Neural cell (in vitro differentiated cells): ENCODE results near the gene MXRA8. TPM values are rescaled to one million over a fixed set of nuclear protein-coding genes. Genes with fewer than 3 reads are reported as not detected.

ENCODE experiments used
- H2AFZ ChIP-seq: fragments of 200-600, 300-800 bp; sonication (generic), shearing (Covaris generic); 2 replicates; pipeline ENCODE4 v1.6.0; 2014; ENCODE audit warnings: low read depth, mild to moderate bottlenecking, antibody characterized with exemption, low read length, moderate library complexity
- H3F3A ChIP-seq: fragments of 200-600 bp; shearing (Covaris generic); 2 replicates; pipeline ENCODE4 v1.6.1; 2016; ENCODE audit warnings: mild to moderate bottlenecking, moderate library complexity, mixed read lengths, antibody characterized with exemption, low read length; ENCODE audit not compliant: insufficient read depth, poor library complexity, severe bottlenecking
- H3K27ac ChIP-seq: fragments of 200-600, 300-800 bp; sonication (generic), shearing (Covaris generic); 2 replicates; pipeline ENCODE4 v1.5.1; 2014; ENCODE audit warnings: mild to moderate bottlenecking, low read length, moderate library complexity
- H3K27me3 ChIP-seq: fragments of 300-800, 200-600 bp; sonication (generic), shearing (Covaris generic); 2 replicates; pipeline ENCODE4 v1.6.0; 2014; ENCODE audit warnings: mild to moderate bottlenecking, low read depth, low read length, moderate library complexity; ENCODE audit not compliant: insufficient read depth
- H3K36me3 ChIP-seq: fragments of 300-800, 200-600 bp; sonication (generic), shearing (Covaris generic); 2 replicates; pipeline ENCODE4 v1.5.1; 2014; ENCODE audit warnings: mild to moderate bottlenecking, antibody characterized with exemption, low read length, moderate library complexity; ENCODE audit not compliant: insufficient read depth
- H3K4me2 ChIP-seq: fragments of 300-800, 200-600 bp; sonication (generic), shearing (Covaris generic); 2 replicates; pipeline ENCODE4 v1.6.0; 2014; ENCODE audit warnings: mild to moderate bottlenecking, low read length
- H3K4me3 ChIP-seq: fragments of 300-800, 200-600 bp; sonication (generic), shearing (Covaris generic); 2 replicates; pipeline ENCODE4 v1.5.1; 2014; ENCODE audit warnings: mild to moderate bottlenecking, low read length, moderate library complexity
- H3K79me2 ChIP-seq: fragments of 200-600 bp; shearing (Covaris generic); replicated peaks from 2 replicates; pipeline ENCODE4 v1.6.0; 2014; ENCODE audit warnings: mild to moderate bottlenecking, low read length, moderate library complexity; ENCODE audit not compliant: insufficient read depth
- H3K9ac ChIP-seq: fragments of 300-800, 200-600 bp; sonication (generic), shearing (Covaris generic); 2 replicates; pipeline ENCODE4 v1.6.1; 2016; ENCODE audit warnings: mild to moderate bottlenecking, low read length, mixed read lengths
- H3K9me2 ChIP-seq: fragments of 200-600 bp; shearing (Covaris generic); 2 replicates; pipeline ENCODE4 v1.6.1; 2016; ENCODE audit warnings: mild to moderate bottlenecking, low read length, mixed read lengths; ENCODE audit not compliant: insufficient read depth
- H3K9me3 ChIP-seq: fragments of 200-600, 300-800 bp; sonication (generic), shearing (Covaris generic); 2 replicates; pipeline ENCODE4 v1.6.1; 2016; ENCODE audit warnings: mild to moderate bottlenecking, mixed run types, low read length, moderate library complexity, mixed read lengths
- H4K20me1 ChIP-seq: fragments of 200-600 bp; shearing (Covaris generic); 2 replicates; pipeline ENCODE4 v1.6.1; 2016; ENCODE audit warnings: mild to moderate bottlenecking, mixed run types; ENCODE audit not compliant: insufficient read depth
- EP300 ChIP-seq: fragments of 450-650 bp; conservative IDR thresholded peaks from 2 replicates; pipeline ENCODE4 v1.6.1; 2014; ENCODE audit warnings: antibody characterized with exemption, mild to moderate bottlenecking, moderate library complexity; ENCODE audit not compliant: poor library complexity, severe bottlenecking
- EZH2 ChIP-seq: fragments of 200-600, 300-800 bp; shearing (Covaris generic), sonication (generic); IDR thresholded peaks from 2 replicates; pipeline ENCODE4 v1.6.1; 2014; ENCODE audit warnings: antibody characterized with exemption, low read length, borderline replicate concordance, mild to moderate bottlenecking; ENCODE audit not compliant: insufficient read depth, poor library complexity, severe bottlenecking
- MXI1 ChIP-seq: fragments of 450-650 bp; conservative IDR thresholded peaks from 2 replicates; pipeline ENCODE4 v1.6.1; 2014; ENCODE audit warnings: antibody characterized with exemption, mild to moderate bottlenecking; ENCODE audit not compliant: poor library complexity, severe bottlenecking
- POLR2AphosphoS5 ChIP-seq: IDR thresholded peaks from 2 replicates; pipeline ENCODE4 v1.6.1; 2012
- RAD21 ChIP-seq: fragments of 450-650 bp; conservative IDR thresholded peaks from 2 replicates; pipeline ENCODE4 v1.6.1; 2014; ENCODE audit warnings: antibody characterized with exemption, mild to moderate bottlenecking, moderate library complexity
- SMC3 ChIP-seq: fragments of 450-650 bp; conservative IDR thresholded peaks from 2 replicates; pipeline ENCODE4 v1.6.1; 2014; ENCODE audit warnings: antibody characterized with exemption, mild to moderate bottlenecking, moderate library complexity; ENCODE audit not compliant: poor library complexity
- TAF1 ChIP-seq: IDR thresholded peaks from 2 replicates; pipeline ENCODE4 v1.6.1; 2012; ENCODE audit warnings: low read depth
- polyA plus RNA-seq: library from polyadenylated mRNA; depleted of rRNA; stranded (reverse); fragments of >200 nt; gene quantifications from 2 replicates; pipeline ENCODE4 v1.2.3, GENCODE V29; 2014
- TF ChIP-seq, protein P1 (sequence below): fragments of 450-650 bp; IDR thresholded peaks from 2 replicates; pipeline ENCODE4 v1.5.1; 2014; ENCODE audit warnings: antibody characterized with exemption, mild to moderate bottlenecking, moderate library complexity; ENCODE audit not compliant: poor library complexity, severe bottlenecking
- TF ChIP-seq, protein P2 (sequence below): IDR thresholded peaks from 2 replicates; pipeline ENCODE4 v1.6.1; 2012; ENCODE audit warnings: borderline replicate concordance

Gene MXRA8
- polyA plus RNA-seq, 1 donor from 2014 or later: 1.7 TPM

DNA sequence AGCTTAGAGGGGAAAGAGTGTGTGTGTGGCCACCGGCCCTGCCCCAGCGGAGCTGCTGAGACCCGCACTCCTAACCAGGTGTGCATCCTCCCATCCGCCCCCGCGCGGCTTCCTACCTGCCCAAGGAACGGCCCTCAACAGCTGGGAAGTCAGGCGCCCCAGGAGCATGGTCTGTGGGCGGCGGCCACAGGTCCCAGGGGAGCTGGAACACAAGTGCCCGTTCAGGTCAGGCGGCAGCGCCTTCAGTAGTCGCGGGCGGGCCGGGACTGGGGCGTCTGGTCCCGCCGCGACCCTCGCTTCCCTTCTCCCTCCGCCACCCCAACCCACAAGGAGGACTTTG, 16.2 kb upstream of the MXRA8 start:
- Histone ChIP-seq H3K9me3 (no peaks in the 10 kb centered on the region), H3K27ac (peak overlapping the region; percentile 83), H3K4me3 (peak overlapping the region; percentile 98), H3K27me3 (no peaks in the 10 kb centered on the region), H3K9ac (peak overlapping the region; percentile 91), H3F3A (no peaks in the 10 kb centered on the region), H3K79me2 (no peaks in the 10 kb centered on the region), H4K20me1 (no peaks in the 10 kb centered on the region), H3K36me3 (no peaks in the 10 kb centered on the region), H2AFZ (peak overlapping the region; percentile 51), H3K4me2 (peak overlapping the region; percentile 39), H3K9me2 (no peaks in the 10 kb centered on the region)
- TF ChIP-seq POLR2AphosphoS5: no peak
- no peak for TF ChIP-seq MXI1
- TF ChIP-seq, protein P1, sequence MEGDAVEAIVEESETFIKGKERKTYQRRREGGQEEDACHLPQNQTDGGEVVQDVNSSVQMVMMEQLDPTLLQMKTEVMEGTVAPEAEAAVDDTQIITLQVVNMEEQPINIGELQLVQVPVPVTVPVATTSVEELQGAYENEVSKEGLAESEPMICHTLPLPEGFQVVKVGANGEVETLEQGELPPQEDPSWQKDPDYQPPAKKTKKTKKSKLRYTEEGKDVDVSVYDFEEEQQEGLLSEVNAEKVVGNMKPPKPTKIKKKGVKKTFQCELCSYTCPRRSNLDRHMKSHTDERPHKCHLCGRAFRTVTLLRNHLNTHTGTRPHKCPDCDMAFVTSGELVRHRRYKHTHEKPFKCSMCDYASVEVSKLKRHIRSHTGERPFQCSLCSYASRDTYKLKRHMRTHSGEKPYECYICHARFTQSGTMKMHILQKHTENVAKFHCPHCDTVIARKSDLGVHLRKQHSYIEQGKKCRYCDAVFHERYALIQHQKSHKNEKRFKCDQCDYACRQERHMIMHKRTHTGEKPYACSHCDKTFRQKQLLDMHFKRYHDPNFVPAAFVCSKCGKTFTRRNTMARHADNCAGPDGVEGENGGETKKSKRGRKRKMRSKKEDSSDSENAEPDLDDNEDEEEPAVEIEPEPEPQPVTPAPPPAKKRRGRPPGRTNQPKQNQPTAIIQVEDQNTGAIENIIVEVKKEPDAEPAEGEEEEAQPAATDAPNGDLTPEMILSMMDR: no peak
- no peak for TF ChIP-seq EZH2
- no peak for TF ChIP-seq SMC3
- no peak for TF ChIP-seq RAD21

DNA sequence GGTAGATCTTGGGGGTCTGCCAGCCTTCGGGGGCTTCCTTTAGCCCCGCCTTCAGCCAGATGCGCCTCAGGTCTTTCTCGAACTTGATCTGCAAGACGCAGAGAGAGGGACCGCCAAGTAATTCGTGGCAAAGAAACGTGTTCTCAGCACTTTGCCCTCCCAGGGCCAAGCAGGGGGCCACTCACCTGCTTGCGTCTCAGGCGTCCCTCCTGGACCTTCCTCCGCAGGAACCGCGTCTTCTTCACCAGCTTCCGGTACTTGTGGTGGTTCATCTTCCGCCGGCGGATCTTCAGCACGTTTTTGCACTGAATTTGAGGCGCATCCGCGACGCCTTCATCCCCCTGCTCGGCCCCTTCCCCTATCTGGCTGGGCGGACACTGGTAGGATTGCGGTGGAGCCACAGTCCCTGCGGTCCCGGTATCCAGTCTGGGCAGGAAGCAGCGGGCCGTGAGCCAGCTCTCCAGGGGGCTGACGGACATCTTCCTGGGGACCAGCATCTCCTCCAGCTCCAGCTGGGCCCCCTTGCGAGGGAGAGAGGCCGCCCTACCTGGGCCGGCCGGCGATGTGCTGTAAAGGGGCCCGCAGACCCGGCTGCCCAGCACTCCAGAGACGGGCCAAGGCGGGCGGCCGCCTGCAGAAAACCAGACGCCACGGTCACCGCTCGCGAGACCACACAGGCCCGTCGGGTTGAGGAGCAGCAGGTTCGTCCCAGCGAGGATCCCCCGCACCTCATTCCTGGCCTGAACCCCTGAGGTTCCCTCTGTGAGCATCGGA, 15.6 kb upstream of the MXRA8 start:
- Histone ChIP-seq H4K20me1 (no peaks in the 10 kb centered on the region), H3K4me3 (peak overlapping the region; percentile 98), H3K4me2 (peak overlapping the region; percentile 39), H3K27me3 (no peaks in the 10 kb centered on the region), H3K9me3 (no peaks in the 10 kb centered on the region), H3K27ac (no peak overlapping the region), H2AFZ (no peak overlapping the region), H3K79me2 (no peaks in the 10 kb centered on the region), H3F3A (no peaks in the 10 kb centered on the region), H3K36me3 (no peaks in the 10 kb centered on the region), H3K9ac (peak overlapping the region; percentile 91), H3K9me2 (no peaks in the 10 kb centered on the region)
- TF ChIP-seq MXI1 (no peak), SMC3 (no peak), TAF1 (no peak), POLR2AphosphoS5 (no peak), EZH2 (no peak), RAD21 (no peak), EP300 (no peak)
- TF ChIP-seq, protein P1: no peak
- TF ChIP-seq, protein P2, sequence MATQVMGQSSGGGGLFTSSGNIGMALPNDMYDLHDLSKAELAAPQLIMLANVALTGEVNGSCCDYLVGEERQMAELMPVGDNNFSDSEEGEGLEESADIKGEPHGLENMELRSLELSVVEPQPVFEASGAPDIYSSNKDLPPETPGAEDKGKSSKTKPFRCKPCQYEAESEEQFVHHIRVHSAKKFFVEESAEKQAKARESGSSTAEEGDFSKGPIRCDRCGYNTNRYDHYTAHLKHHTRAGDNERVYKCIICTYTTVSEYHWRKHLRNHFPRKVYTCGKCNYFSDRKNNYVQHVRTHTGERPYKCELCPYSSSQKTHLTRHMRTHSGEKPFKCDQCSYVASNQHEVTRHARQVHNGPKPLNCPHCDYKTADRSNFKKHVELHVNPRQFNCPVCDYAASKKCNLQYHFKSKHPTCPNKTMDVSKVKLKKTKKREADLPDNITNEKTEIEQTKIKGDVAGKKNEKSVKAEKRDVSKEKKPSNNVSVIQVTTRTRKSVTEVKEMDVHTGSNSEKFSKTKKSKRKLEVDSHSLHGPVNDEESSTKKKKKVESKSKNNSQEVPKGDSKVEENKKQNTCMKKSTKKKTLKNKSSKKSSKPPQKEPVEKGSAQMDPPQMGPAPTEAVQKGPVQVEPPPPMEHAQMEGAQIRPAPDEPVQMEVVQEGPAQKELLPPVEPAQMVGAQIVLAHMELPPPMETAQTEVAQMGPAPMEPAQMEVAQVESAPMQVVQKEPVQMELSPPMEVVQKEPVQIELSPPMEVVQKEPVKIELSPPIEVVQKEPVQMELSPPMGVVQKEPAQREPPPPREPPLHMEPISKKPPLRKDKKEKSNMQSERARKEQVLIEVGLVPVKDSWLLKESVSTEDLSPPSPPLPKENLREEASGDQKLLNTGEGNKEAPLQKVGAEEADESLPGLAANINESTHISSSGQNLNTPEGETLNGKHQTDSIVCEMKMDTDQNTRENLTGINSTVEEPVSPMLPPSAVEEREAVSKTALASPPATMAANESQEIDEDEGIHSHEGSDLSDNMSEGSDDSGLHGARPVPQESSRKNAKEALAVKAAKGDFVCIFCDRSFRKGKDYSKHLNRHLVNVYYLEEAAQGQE: no peak
